WERI-Rb-1 (cell line): ENCODE data around the gene PLA2R1.

Source experiments
- DNase-seq: peaks from one replicate; pipeline ENCODE4 v3.0.0-alpha.2; 2020
- H3K27ac ChIP-seq: fragments of 250-450 bp; sonication (Bioruptor Pico); 2 replicates; pipeline ENCODE4 v1.5.1; 2020; ENCODE audit warnings: mild to moderate bottlenecking, moderate library complexity
- H3K27me3 ChIP-seq: fragments of 250-450 bp; sonication (Bioruptor Pico); 2 replicates; pipeline ENCODE4 v1.5.1; 2021; ENCODE audit warnings: mild to moderate bottlenecking, low read depth, moderate library complexity; ENCODE audit not compliant: insufficient read depth, severe bottlenecking
- H3K36me3 ChIP-seq: fragments of 250-450 bp; sonication (Bioruptor Pico); 2 replicates; pipeline ENCODE4 v1.5.1; 2020; ENCODE audit warnings: mild to moderate bottlenecking, moderate library complexity
- H3K4me3 ChIP-seq: 2 replicates; pipeline ENCODE4 v1.5.1; 2011; ENCODE audit warnings: low read depth, mild to moderate bottlenecking, control low read depth, low read length
- H3K9me3 ChIP-seq: fragments of 250-450 bp; sonication (Bioruptor Pico); 2 replicates; pipeline ENCODE4 v1.5.1; 2021; ENCODE audit warnings: mild to moderate bottlenecking, moderate library complexity; ENCODE audit not compliant: severe bottlenecking
- TF ChIP-seq, protein P1 (sequence below): IDR thresholded peaks from 2 replicates; pipeline ENCODE4 v1.5.1; 2011; ENCODE audit warnings: low read depth, mild to moderate bottlenecking, control low read depth, inconsistent platforms, low read length

Gene PLA2R1

DNA sequence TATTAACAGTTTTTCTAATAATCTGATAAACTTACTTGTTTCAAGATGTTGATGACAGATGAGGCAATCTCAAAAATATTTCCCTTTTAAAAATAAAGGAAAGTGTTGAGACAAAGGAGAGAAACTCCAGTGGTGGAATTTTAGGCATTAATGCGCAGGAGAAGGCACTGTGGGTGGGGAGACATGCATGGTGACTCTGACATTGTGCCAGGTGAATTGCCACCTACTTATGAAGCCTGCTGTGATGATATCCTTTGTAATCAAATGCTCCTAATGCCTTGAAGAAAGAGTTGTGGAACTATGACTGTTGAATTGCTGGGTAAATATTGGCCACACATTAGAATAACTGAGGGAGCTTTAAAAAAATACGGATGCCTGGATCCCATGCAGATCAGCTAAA lies 101.4 kb downstream of the PLA2R1 start:
- no peak for DNase-seq
- TF ChIP-seq, protein P1, sequence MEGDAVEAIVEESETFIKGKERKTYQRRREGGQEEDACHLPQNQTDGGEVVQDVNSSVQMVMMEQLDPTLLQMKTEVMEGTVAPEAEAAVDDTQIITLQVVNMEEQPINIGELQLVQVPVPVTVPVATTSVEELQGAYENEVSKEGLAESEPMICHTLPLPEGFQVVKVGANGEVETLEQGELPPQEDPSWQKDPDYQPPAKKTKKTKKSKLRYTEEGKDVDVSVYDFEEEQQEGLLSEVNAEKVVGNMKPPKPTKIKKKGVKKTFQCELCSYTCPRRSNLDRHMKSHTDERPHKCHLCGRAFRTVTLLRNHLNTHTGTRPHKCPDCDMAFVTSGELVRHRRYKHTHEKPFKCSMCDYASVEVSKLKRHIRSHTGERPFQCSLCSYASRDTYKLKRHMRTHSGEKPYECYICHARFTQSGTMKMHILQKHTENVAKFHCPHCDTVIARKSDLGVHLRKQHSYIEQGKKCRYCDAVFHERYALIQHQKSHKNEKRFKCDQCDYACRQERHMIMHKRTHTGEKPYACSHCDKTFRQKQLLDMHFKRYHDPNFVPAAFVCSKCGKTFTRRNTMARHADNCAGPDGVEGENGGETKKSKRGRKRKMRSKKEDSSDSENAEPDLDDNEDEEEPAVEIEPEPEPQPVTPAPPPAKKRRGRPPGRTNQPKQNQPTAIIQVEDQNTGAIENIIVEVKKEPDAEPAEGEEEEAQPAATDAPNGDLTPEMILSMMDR = no peak
- Histone ChIP-seq H3K9me3 (no peaks in the 10 kb centered on the region), H3K27me3 (no peaks in the 10 kb centered on the region), H3K4me3 (no peak overlapping the region), H3K27ac (no peak overlapping the region), H3K36me3 (no peaks in the 10 kb centered on the region)

DNA sequence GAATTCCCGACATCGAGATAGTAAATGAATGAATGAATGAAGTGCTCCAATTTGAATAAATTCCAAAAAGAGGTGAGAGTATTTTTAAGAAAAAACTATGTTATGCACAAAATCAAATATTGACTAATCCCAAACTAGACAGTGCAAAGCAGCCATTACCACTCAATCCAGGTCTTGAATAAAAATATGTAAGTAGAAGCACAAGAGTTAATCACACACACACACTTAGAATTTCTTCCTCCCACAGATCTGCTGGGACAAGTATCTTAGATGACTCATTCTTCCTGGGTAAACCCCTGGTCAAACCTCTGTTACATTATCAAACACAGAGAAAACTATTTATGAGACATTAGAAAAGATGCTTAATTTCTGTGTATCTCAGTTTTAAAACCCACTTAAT lies 102.0 kb downstream of the PLA2R1 start:
- H3K27ac ChIP-seq = no peak overlapping the region
- H3K4me3 ChIP-seq = no peak overlapping the region
- DNase-seq = no peak
- H3K9me3 ChIP-seq = no peaks in the 10 kb centered on the region
- TF ChIP-seq, protein P1 = no peak
- no peaks in the 10 kb centered on the region for H3K27me3 ChIP-seq
- H3K36me3 ChIP-seq = no peaks in the 10 kb centered on the region

DNA sequence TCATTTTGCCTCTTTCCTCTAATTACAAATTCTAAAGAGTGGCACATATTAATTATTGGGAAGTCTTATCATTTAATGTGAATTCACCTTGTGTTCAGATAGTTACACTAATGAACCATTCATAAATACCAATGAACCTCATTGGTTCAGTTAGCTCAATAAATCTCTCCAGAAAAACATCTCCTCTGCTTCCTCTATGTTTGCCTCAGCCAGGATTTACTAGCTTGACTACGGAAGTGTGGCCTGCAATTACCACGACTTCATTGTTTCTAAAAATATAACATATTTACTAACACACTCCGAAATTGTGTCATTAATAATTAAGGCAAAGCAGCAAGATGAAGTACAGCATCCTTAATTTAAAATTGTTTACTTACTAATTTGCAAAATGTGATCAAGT lies 103.3 kb downstream of the PLA2R1 start:
- TF ChIP-seq, protein P1 = no peak
- Histone ChIP-seq H3K27me3 (no peaks in the 10 kb centered on the region), H3K36me3 (no peaks in the 10 kb centered on the region), H3K9me3 (no peaks in the 10 kb centered on the region), H3K4me3 (no peak overlapping the region), H3K27ac (no peak overlapping the region)
- no peak for DNase-seq

DNA sequence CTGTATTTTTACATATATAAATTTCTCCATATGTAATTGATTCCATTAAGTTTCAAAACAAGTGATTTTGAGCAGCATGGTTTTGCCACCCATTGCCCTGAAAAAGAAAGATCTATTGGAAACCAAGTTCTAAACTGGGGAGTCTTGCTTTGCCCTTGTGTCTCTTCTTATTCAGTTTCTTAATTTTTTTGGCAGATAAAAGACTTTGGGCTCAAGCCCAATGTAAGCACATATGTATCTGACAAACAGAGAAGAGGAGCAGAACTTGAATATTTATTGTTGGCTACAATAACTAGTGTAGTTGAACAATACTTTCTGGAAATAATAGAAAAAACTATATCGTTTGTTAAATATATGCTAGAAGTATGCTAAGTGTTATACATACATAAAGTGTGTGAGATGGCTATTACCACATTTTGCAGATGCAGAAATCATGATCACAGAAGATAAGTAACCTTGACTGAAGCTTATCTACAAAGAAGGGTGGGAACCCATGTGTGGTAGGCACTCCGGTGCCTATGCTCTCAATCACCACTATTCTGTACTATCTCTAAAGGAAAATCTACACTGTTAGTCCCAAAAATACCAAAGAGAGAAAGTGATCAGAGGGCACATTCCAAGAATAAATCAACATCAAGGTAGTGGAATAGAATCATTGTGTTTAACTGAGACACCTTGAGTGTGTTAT lies 109.1 kb downstream of the PLA2R1 start:
- H3K27me3 ChIP-seq = no peaks in the 10 kb centered on the region
- no peaks in the 10 kb centered on the region for H3K36me3 ChIP-seq
- H3K9me3 ChIP-seq = no peaks in the 10 kb centered on the region
- TF ChIP-seq, protein P1 = no peak
- H3K4me3 ChIP-seq = no peak overlapping the region
- DNase-seq = no peak
- no peak overlapping the region for H3K27ac ChIP-seq

DNA sequence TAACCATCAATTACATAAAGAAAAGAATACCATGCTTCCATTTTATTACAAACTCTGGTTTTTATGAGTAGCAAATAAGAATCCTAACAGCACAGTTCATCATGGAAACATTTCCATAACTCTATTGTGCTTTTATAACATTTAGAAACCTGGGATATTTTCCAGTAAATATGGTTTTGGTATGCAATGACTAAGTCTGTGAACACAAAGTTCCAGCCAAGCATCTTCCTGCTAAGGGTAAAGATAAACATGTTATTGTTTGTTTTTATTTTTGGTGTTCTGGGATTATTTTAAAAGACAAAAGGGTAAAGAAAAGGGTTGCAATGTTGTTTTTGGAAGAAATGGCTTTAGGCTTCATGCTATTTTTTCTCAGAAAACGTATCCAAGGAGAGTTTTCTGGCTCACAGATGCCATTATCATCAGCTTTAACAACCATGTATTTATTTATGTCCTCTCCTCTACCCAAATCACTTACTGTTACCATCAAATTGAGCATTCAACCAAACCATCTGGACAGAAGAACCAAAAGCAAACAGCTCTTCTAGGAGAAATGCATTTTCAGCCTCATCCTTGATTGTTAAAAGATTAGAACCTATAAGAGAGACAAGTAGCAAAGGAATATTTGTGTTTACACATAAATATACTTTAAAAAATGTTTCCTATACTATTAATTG lies 116.0 kb downstream of the PLA2R1 start:
- no peaks in the 10 kb centered on the region for H3K27me3 ChIP-seq
- H3K9me3 ChIP-seq = no peaks in the 10 kb centered on the region
- H3K4me3 ChIP-seq = no peak overlapping the region
- no peaks in the 10 kb centered on the region for H3K36me3 ChIP-seq
- no peak for DNase-seq
- H3K27ac ChIP-seq = no peak overlapping the region
- TF ChIP-seq, protein P1 = no peak
